Trophoblast cell (in vitro differentiated cells and primary cell): Measurements from ENCODE around the gene DUSP7.

Experiments used
- DNase-seq, 2 donors: peaks; one replicate each; pipeline ENCODE4 v3.0.0-alpha.2; 2016
- H2AFZ ChIP-seq: 2 replicates; pipeline ENCODE4 v1.6.1; 2013; ENCODE audit warnings: low read length, moderate library complexity, mild to moderate bottlenecking; ENCODE audit not compliant: insufficient read depth, poor library complexity
- H2AK5ac ChIP-seq: 2 replicates; pipeline ENCODE4 v1.6.1; 2013; ENCODE audit warnings: mild to moderate bottlenecking, low read length
- H2BK120ac ChIP-seq: 2 replicates; pipeline ENCODE4 v1.6.1; 2013; ENCODE audit warnings: low read length, mild to moderate bottlenecking, moderate library complexity; ENCODE audit not compliant: insufficient read depth, poor library complexity
- H2BK12ac ChIP-seq: 2 replicates; pipeline ENCODE4 v1.6.1; 2013; ENCODE audit warnings: mild to moderate bottlenecking, low read length, moderate library complexity
- H2BK5ac ChIP-seq: 2 replicates; pipeline ENCODE4 v1.6.1; 2013; ENCODE audit warnings: low read length, low read depth, moderate library complexity, mild to moderate bottlenecking; ENCODE audit not compliant: poor library complexity
- H3K14ac ChIP-seq: 2 replicates; pipeline ENCODE4 v1.6.1; 2013; ENCODE audit warnings: mild to moderate bottlenecking, low read length
- H3K18ac ChIP-seq: 2 replicates; pipeline ENCODE4 v1.6.1; 2013; ENCODE audit warnings: mild to moderate bottlenecking, low read length
- H3K23ac ChIP-seq: 2 replicates; pipeline ENCODE4 v1.6.1; 2013; ENCODE audit warnings: low read length
- H3K27ac ChIP-seq: 2 replicates; pipeline ENCODE4 v1.5.1; 2013; ENCODE audit warnings: low read depth, mild to moderate bottlenecking, inconsistent platforms, low read length, moderate library complexity
- H3K27me3 ChIP-seq: 2 replicates; pipeline ENCODE4 v1.6.1; 2013; ENCODE audit warnings: inconsistent platforms, mild to moderate bottlenecking, low read length, moderate library complexity; ENCODE audit not compliant: insufficient read depth
- H3K36me3 ChIP-seq, 2 experiments: 1 replicate in 1 of 2; 2 replicates in 1 of 2; pipeline ENCODE4 v1.6.1; 2013; ENCODE audit warnings: low read length in 2 of 2, mild to moderate bottlenecking in 2 of 2, moderate library complexity in 1 of 2; ENCODE audit not compliant: insufficient read depth in 2 of 2, control insufficient read depth in 1 of 2
- H3K4ac ChIP-seq: 2 replicates; pipeline ENCODE4 v1.6.1; 2013; ENCODE audit warnings: low read depth, mild to moderate bottlenecking, low read length, moderate library complexity
- H3K4me1 ChIP-seq, 2 experiments: 1 replicate in 1 of 2; 2 replicates in 1 of 2; pipeline ENCODE4 v1.6.1; 2013; ENCODE audit warnings: low read length in 2 of 2, mild to moderate bottlenecking in 2 of 2, moderate library complexity in 1 of 2; ENCODE audit not compliant: insufficient read depth in 2 of 2, control insufficient read depth in 1 of 2
- H3K4me2 ChIP-seq: 2 replicates; pipeline ENCODE4 v1.6.1; 2013; ENCODE audit warnings: inconsistent platforms, mild to moderate bottlenecking, low read length, moderate library complexity
- H3K4me3 ChIP-seq: 2 replicates; pipeline ENCODE4 v1.5.1; 2013; ENCODE audit warnings: mild to moderate bottlenecking, low read depth, low read length, inconsistent platforms
- H3K79me1 ChIP-seq: one replicate; pipeline ENCODE4 v1.6.1; 2013; ENCODE audit warnings: low read length
- H3K79me2 ChIP-seq: 2 replicates; pipeline ENCODE4 v1.6.1; 2013; ENCODE audit warnings: low read length, mild to moderate bottlenecking; ENCODE audit not compliant: control insufficient read depth, insufficient read depth, poor library complexity
- H3K9ac ChIP-seq: 2 replicates; pipeline ENCODE4 v1.6.1; 2013; ENCODE audit warnings: mild to moderate bottlenecking, low read length
- H3K9me3 ChIP-seq: 2 replicates; pipeline ENCODE4 v1.6.1; 2013; ENCODE audit warnings: low read depth, mild to moderate bottlenecking, control low read depth, inconsistent platforms, low read length; ENCODE audit not compliant: insufficient read depth
- H4K12ac ChIP-seq: 2 replicates; pipeline ENCODE4 v1.6.1; 2013; ENCODE audit warnings: low read depth, mild to moderate bottlenecking, low read length, moderate library complexity
- H4K8ac ChIP-seq: 2 replicates; pipeline ENCODE4 v1.6.1; 2013; ENCODE audit warnings: low read depth, mild to moderate bottlenecking, low read length, moderate library complexity
- H4K91ac ChIP-seq: one replicate; pipeline ENCODE4 v1.6.1; 2013; ENCODE audit warnings: low read depth, mild to moderate bottlenecking, low read length, moderate library complexity
- WGBS: extraction: QIAGEN DNeasy Blood & Tissue Kit; methylation state at CpG from one replicate; pipeline ENCODE4 v1.1.7; 2013; ENCODE audit warnings: missing lambda C conversion rate; ENCODE audit not compliant: insufficient read length, insufficient coverage; ENCODE audit errors: extremely low coverage; 5-methylcytosine and 5-hydroxymethylcytosine counted together

The DUSP7 gene

DNA sequence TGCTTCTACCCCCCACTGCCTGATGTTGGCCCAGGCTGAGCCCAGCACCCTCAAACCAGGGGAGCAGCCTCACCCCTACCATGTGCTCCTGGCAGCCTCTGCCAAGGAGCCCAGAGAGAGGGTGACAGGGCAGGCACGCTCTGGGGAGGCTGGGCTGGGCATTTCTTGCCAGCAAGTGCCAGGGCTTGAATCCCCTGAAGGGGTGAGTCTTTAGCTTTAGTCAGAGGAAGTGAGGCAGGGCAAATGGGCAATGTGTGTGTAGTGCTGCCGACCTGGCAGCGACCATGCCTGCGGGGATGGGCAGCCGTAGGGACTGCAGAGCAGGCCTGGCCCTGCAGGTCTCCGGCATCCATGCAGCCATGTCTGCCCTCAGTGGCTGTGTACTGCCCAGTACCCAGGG, 18.1 kb downstream of the DUSP7 start:
- H3K9ac ChIP-seq = no peak overlapping the region
- H3K79me1 ChIP-seq = no peaks in the 10 kb centered on the region
- no peak overlapping the region for H3K18ac ChIP-seq
- no peak overlapping the region for H3K27ac ChIP-seq
- no peak overlapping the region for H4K12ac ChIP-seq
- H2AFZ ChIP-seq = no peak overlapping the region
- WGBS = no CpG with 5 or more reads among the region's 6 CpGs
- DNase-seq = no peak
- peaks cover 2% of the 10 kb centered on the region for H3K9me3 ChIP-seq
- H2BK5ac ChIP-seq = no peak overlapping the region
- no peak overlapping the region for H4K91ac ChIP-seq
- H3K27me3 ChIP-seq = no peaks in the 10 kb centered on the region
- H3K4me1 ChIP-seq = peaks cover 0 to under 1% of the 10 kb centered on the region in 2 experiments
- no peak overlapping the region for H3K4me3 ChIP-seq
- no peak overlapping the region for H3K23ac ChIP-seq
- no peak overlapping the region for H3K4ac ChIP-seq
- H3K79me2 ChIP-seq = no peaks in the 10 kb centered on the region
- no peak overlapping the region for H2BK120ac ChIP-seq
- H3K4me2 ChIP-seq = no peak overlapping the region
- no peak overlapping the region for H3K14ac ChIP-seq
- H2AK5ac ChIP-seq = peak overlapping the region; percentile 15
- H3K36me3 ChIP-seq = no peaks in the 10 kb centered on the region
- no peak overlapping the region for H4K8ac ChIP-seq
- no peak overlapping the region for H2BK12ac ChIP-seq

DNA sequence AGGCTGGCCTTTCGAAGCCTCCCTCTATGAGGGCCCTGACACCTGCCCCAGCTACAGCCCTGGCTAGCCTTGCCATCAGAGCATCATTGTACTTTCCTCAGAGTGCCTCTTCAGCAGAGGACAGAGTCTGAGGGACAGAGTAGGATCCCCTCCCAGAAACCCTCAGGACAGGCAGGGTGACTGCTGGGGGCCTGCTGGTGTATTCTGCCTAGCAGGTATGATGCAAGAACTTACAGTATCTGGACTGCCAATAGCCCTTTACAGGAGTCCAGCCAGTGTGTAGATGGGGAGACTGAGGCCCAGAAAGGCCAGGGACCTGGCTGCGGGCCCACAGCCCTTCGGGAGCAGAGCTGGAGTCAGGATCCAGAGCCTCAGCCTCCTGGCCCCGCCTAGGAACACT, 19.1 kb downstream of the DUSP7 start:
- no peak overlapping the region for H3K18ac ChIP-seq
- no peak overlapping the region for H3K27ac ChIP-seq
- no peak overlapping the region for H3K4me2 ChIP-seq
- H3K4ac ChIP-seq = no peak overlapping the region
- no peaks in the 10 kb centered on the region for H3K36me3 ChIP-seq
- no peaks in the 10 kb centered on the region for H3K27me3 ChIP-seq
- H4K12ac ChIP-seq = no peak overlapping the region
- H2BK5ac ChIP-seq = no peak overlapping the region
- no peak overlapping the region for H3K23ac ChIP-seq
- H2BK120ac ChIP-seq = no peak overlapping the region
- no peak overlapping the region for H2AFZ ChIP-seq
- H2AK5ac ChIP-seq = no peak overlapping the region
- no peak overlapping the region for H3K9ac ChIP-seq
- DNase-seq = no peak
- no peaks in the 10 kb centered on the region for H3K79me2 ChIP-seq
- peaks cover 2 to 3% of the 10 kb centered on the region in 2 experiments for H3K4me1 ChIP-seq
- no peaks in the 10 kb centered on the region for H3K79me1 ChIP-seq
- H3K9me3 ChIP-seq = peaks cover 2% of the 10 kb centered on the region
- H2BK12ac ChIP-seq = no peak overlapping the region
- H4K91ac ChIP-seq = no peak overlapping the region
- H3K4me3 ChIP-seq = no peak overlapping the region
- WGBS = no CpG with 5 or more reads among the region's 4 CpGs
- no peak overlapping the region for H4K8ac ChIP-seq
- no peak overlapping the region for H3K14ac ChIP-seq

DNA sequence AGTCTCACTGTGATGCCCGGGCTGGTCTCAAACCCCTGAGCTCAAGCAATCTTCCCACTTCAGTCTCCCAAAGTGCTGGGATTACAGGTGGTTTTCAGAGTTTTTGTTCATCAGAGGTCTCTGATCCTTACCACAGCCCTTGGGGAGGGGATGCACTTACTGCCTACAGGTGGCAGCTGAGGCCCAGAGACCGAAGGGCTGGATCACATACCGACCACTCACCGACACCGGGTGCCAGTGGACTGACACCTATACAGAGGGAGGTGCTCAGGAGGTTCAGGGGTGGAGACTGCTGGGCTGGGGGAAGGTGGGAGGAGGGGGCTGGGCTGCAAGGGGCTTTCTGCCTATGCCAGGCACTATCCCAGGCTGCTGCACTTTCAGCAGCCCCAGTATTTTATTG, 19.5 kb downstream of the DUSP7 start:
- Histone ChIP-seq H4K8ac (no peak overlapping the region), H2BK5ac (no peak overlapping the region), H4K91ac (no peak overlapping the region), H3K9ac (no peak overlapping the region), H3K4me1 (peaks cover 2 to 3% of the 10 kb centered on the region in 2 experiments), H3K4ac (no peak overlapping the region), H3K23ac (no peak overlapping the region), H3K79me1 (no peaks in the 10 kb centered on the region), H3K27ac (no peak overlapping the region), H3K18ac (no peak overlapping the region), H2AFZ (no peak overlapping the region), H3K36me3 (no peaks in the 10 kb centered on the region), H2AK5ac (no peak overlapping the region), H2BK120ac (no peak overlapping the region), H3K9me3 (peaks cover 2% of the 10 kb centered on the region), H3K79me2 (no peaks in the 10 kb centered on the region), H2BK12ac (no peak overlapping the region), H3K4me2 (no peak overlapping the region), H3K4me3 (no peak overlapping the region), H3K14ac (no peak overlapping the region), H4K12ac (no peak overlapping the region), H3K27me3 (no peaks in the 10 kb centered on the region)
- DNase-seq = no peak
- no CpG with 5 or more reads among the region's 5 CpGs for WGBS

DNA sequence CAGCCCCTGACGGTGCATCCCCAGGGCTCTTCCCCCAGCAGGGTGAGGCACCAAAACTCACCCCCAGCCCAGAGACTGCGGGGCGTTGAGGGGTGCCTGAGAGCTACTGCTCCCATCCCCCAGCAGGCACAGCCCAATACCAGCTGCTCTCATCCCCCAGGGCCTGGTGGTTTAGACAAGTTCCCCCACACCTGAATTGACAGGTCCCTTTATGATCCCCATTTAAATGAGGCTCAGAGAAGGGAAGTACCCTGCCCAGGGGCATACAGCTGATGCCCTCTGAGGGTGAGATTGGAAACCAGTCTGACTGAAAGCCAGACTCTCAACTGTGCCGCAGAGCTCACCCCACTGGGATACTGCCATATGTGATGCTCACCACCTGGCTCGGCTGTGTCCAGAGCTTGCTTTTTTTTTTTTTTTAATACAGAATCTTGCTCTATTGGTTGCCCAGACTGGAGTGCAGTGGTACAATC, 20.1 kb downstream of the DUSP7 start:
- no peak overlapping the region for H2BK120ac ChIP-seq
- H3K4ac ChIP-seq = no peak overlapping the region
- no peak overlapping the region for H2AFZ ChIP-seq
- no peaks in the 10 kb centered on the region for H3K27me3 ChIP-seq
- no peak overlapping the region for H4K91ac ChIP-seq
- H3K4me1 ChIP-seq = peaks cover 2 to 3% of the 10 kb centered on the region in 2 experiments
- no peaks in the 10 kb centered on the region for H3K79me1 ChIP-seq
- peaks cover 2% of the 10 kb centered on the region for H3K9me3 ChIP-seq
- H3K18ac ChIP-seq = no peak overlapping the region
- no peak overlapping the region for H3K4me2 ChIP-seq
- no peak overlapping the region for H4K12ac ChIP-seq
- H3K36me3 ChIP-seq = no peaks in the 10 kb centered on the region
- no peak overlapping the region for H3K9ac ChIP-seq
- no peaks in the 10 kb centered on the region for H3K79me2 ChIP-seq
- H2AK5ac ChIP-seq = no peak overlapping the region
- H3K23ac ChIP-seq = no peak overlapping the region
- no CpG with 5 or more reads among the region's 5 CpGs for WGBS
- no peak overlapping the region for H3K4me3 ChIP-seq
- H4K8ac ChIP-seq = no peak overlapping the region
- H3K14ac ChIP-seq = no peak overlapping the region
- no peak overlapping the region for H2BK5ac ChIP-seq
- H3K27ac ChIP-seq = no peak overlapping the region
- no peak overlapping the region for H2BK12ac ChIP-seq
- DNase-seq = no peak
